K562 (cell line): ENCODE data around the gene MLLT11. TPM values are rescaled to one million over a fixed set of nuclear protein-coding genes. Genes with fewer than 3 reads are reported as not detected.
A peak's percentile ranks its signal among the peaks of the same experiment; 100 is the strongest.

Source experiments
- EHMT2 ChIP-seq: fragments of 450-650 bp; IDR thresholded peaks from 2 replicates; pipeline ENCODE4 v1.6.1; 2018; ENCODE audit warnings: antibody characterized with exemption
- ILK ChIP-seq: fragments of 450-650 bp; IDR thresholded peaks from 2 replicates; pipeline ENCODE4 v1.6.1; 2016; ENCODE audit warnings: missing genetic modification characterization, low read depth, mild to moderate bottlenecking, missing compliant biosample characterization, moderate library complexity, borderline replicate concordance
- MLLT1 ChIP-seq, 2 experiments: fragments of 450-650 bp; IDR thresholded peaks; 2 replicates each; pipeline ENCODE4 v1.6.1; 2016
- RCOR1 ChIP-seq, 2 experiments: IDR thresholded peaks; 2 replicates each; pipeline ENCODE4 v1.6.1; 2012; ENCODE audit warnings: low read depth in 2 of 2, low read length in 2 of 2, borderline replicate concordance in 1 of 2, improper control_type of control experiment in 1 of 2
- RFX1 ChIP-seq: fragments of 450-650 bp; IDR thresholded peaks from 2 replicates; pipeline ENCODE4 v1.6.1; 2016; ENCODE audit warnings: mild to moderate bottlenecking, moderate library complexity
- SMC3 ChIP-seq: conservative IDR thresholded peaks from 2 replicates; pipeline ENCODE4 v1.6.1; 2011; ENCODE audit warnings: low read depth, low read length, improper control_type of control experiment; ENCODE audit not compliant: insufficient read depth
- STAG1 ChIP-seq: sonication (generic); formaldehyde crosslinking; IDR thresholded peaks from 2 replicates; pipeline ENCODE4 v1.5.0; 2020; ENCODE audit warnings: missing genetic modification reagents, borderline replicate concordance
- TAF15 ChIP-seq: fragments of 200-400 bp; formaldehyde crosslinking; IDR thresholded peaks from 2 replicates; pipeline ENCODE4 v1.6.1; 2017; ENCODE audit warnings: mild to moderate bottlenecking, low read depth, low read length, moderate library complexity
- ZBTB8A ChIP-seq: fragments of 450-650 bp; IDR thresholded peaks from 2 replicates; pipeline ENCODE4 v1.6.1; 2018; ENCODE audit warnings: mild to moderate bottlenecking, moderate library complexity; ENCODE audit not compliant: partially characterized antibody
- ZFP30 ChIP-seq: fragments of 250-450 bp; sonication (Bioruptor Pico); IDR thresholded peaks from 2 replicates; pipeline ENCODE4 v1.8.0; 2022; ENCODE audit warnings: moderate library complexity, mild to moderate bottlenecking, inconsistent platforms, borderline replicate concordance
- ZNF140 ChIP-seq: fragments of 250-450 bp; sonication (Bioruptor Pico); IDR thresholded peaks from 2 replicates; pipeline ENCODE4 v1.8.0; 2021; ENCODE audit warnings: moderate library complexity, mild to moderate bottlenecking, inconsistent platforms
- ZNF311 ChIP-seq: fragments of 250-450 bp; sonication (Bioruptor Pico); IDR thresholded peaks from 2 replicates; pipeline ENCODE4 v1.4.0; 2020; ENCODE audit warnings: mild to moderate bottlenecking, moderate library complexity
- ZNF384 ChIP-seq: IDR thresholded peaks from 2 replicates; pipeline ENCODE4 v1.6.1; 2012; ENCODE audit warnings: low read depth, low read length, improper control_type of control experiment
- ZNF79 ChIP-seq: fragments of 250-450 bp; sonication (Bioruptor Pico); IDR thresholded peaks from 2 replicates; pipeline ENCODE4 v1.4.0; 2020; ENCODE audit warnings: low read depth, mild to moderate bottlenecking, moderate library complexity
- ZZZ3 ChIP-seq: fragments of 450-650 bp; IDR thresholded peaks from 2 replicates; pipeline ENCODE4 v1.6.1; 2016; ENCODE audit warnings: antibody characterized with exemption, mild to moderate bottlenecking, moderate library complexity
- polyA plus RNA-seq, 8 experiments: library from polyadenylated mRNA; depleted of rRNA in 4 of 8; stranded (reverse) in 5 of 8; unstranded in 3 of 8; fragments of >200 nt; fragmentation: Nextera tagmentation in 2 of 8; fragmentation: Illumina TruSeq in 1 of 8; extraction: Ambion mirVana in 2 of 8; extraction: Trizol in 1 of 8; gene quantifications; 2 replicates each; pipeline versions ENCODE4 v1.2.1 to v1.2.3, GENCODE V29; 2011 to 2014; ENCODE audit warnings: inconsistent platforms in 1 of 8, missing spikeins in 1 of 8
- total RNA-seq, 7 experiments: library from RNA; depleted of rRNA in 6 of 7; stranded (reverse); fragments of >200 nt in 6 of 7; fragmentation: Illumina TruSeq in 2 of 7; extraction: Trizol in 2 of 7; gene quantifications; 2 replicates each; pipeline versions ENCODE4 v1.2.1 to v1.2.3, GENCODE V29; 2011 to 2021; ENCODE audit warnings: low replicate concordance in 1 of 7
- TF ChIP-seq, protein P1 (sequence below): fragments of 450-650 bp; IDR thresholded peaks from 2 replicates; pipeline ENCODE4 v1.6.1; 2018; ENCODE audit not compliant: partially characterized antibody
- TF ChIP-seq, protein P2 (sequence below): fragments of 250-450 bp; sonication (Bioruptor Pico); IDR thresholded peaks from 2 replicates; pipeline ENCODE4 v1.4.0; 2020; ENCODE audit warnings: mild to moderate bottlenecking, moderate library complexity, borderline replicate concordance
- TF ChIP-seq, protein P3 (sequence below): fragments of 250-450 bp; sonication (Bioruptor Pico); IDR thresholded peaks from 2 replicates; pipeline ENCODE4 v1.8.0; 2022; ENCODE audit warnings: inconsistent platforms

Gene MLLT11
- total and polyA plus RNA-seq, 9 of the 15 experiments (the other 6 are each of a cell fraction or from before 2014, with no cell fraction given): 12.1 to 91.0 (median 22.0) TPM

DNA sequence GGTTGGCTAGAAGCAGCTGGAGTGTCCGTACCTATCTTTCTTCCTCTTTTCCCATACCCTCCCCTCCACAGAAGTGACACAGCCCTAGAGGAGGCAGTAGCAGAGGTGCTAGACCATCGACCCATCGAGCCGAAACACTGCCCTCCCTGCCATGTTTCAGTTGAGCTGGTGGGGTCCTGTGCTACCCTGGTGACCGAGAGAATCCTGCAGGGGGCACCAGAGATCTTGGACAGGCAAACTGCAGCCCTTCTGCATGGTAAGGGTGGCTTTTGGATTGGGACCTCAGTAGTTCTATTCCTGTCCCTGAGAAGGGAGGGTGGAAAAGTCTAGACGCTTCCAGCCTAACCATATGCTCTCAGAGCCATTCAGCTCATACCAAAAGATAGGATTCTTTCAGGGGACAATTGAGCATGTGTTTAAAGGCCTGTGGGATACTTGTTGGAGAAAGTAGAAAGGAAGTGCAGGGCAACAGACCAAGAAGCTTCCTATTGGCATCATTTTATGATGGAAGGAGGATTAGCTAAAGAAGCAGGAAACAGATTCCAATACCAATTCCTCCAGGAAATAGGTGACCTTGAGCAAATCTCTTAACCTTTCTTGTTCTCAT, 35.6 kb upstream of the MLLT11 start (continued):
- TF ChIP-seq ZNF140 (CRISPR knock-in tag): no peak
- peak; percentile 19; the same call in 1 of the 2 replicates for TF ChIP-seq RFX1
- no peak for TF ChIP-seq ZZZ3
- peak; percentile 62 for TF ChIP-seq ZNF384
- no peak for TF ChIP-seq MLLT1 (IDR thresholded peaks at IDR 0.05)
- TF ChIP-seq ZNF79 (CRISPR knock-in tag): no peak
- TF ChIP-seq, protein P1, sequence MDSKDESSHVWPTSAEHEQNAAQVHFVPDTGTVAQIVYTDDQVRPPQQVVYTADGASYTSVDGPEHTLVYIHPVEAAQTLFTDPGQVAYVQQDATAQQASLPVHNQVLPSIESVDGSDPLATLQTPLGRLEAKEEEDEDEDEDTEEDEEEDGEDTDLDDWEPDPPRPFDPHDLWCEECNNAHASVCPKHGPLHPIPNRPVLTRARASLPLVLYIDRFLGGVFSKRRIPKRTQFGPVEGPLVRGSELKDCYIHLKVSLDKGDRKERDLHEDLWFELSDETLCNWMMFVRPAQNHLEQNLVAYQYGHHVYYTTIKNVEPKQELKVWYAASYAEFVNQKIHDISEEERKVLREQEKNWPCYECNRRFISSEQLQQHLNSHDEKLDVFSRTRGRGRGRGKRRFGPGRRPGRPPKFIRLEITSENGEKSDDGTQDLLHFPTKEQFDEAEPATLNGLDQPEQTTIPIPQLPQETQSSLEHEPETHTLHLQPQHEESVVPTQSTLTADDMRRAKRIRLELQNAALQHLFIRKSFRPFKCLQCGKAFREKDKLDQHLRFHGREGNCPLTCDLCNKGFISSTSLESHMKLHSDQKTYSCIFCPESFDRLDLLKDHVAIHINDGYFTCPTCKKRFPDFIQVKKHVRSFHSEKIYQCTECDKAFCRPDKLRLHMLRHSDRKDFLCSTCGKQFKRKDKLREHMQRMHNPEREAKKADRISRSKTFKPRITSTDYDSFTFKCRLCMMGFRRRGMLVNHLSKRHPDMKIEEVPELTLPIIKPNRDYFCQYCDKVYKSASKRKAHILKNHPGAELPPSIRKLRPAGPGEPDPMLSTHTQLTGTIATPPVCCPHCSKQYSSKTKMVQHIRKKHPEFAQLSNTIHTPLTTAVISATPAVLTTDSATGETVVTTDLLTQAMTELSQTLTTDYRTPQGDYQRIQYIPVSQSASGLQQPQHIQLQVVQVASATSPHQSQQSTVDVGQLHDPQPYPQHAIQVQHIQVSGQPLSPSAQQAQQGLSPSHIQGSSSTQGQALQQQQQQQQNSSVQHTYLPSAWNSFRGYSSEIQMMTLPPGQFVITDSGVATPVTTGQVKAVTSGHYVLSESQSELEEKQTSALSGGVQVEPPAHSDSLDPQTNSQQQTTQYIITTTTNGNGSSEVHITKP: no peak
- peak; percentile 66 for TF ChIP-seq EHMT2
- no peak for TF ChIP-seq ZBTB8A
- TF ChIP-seq ILK (tag): no peak
- TF ChIP-seq, protein P2, sequence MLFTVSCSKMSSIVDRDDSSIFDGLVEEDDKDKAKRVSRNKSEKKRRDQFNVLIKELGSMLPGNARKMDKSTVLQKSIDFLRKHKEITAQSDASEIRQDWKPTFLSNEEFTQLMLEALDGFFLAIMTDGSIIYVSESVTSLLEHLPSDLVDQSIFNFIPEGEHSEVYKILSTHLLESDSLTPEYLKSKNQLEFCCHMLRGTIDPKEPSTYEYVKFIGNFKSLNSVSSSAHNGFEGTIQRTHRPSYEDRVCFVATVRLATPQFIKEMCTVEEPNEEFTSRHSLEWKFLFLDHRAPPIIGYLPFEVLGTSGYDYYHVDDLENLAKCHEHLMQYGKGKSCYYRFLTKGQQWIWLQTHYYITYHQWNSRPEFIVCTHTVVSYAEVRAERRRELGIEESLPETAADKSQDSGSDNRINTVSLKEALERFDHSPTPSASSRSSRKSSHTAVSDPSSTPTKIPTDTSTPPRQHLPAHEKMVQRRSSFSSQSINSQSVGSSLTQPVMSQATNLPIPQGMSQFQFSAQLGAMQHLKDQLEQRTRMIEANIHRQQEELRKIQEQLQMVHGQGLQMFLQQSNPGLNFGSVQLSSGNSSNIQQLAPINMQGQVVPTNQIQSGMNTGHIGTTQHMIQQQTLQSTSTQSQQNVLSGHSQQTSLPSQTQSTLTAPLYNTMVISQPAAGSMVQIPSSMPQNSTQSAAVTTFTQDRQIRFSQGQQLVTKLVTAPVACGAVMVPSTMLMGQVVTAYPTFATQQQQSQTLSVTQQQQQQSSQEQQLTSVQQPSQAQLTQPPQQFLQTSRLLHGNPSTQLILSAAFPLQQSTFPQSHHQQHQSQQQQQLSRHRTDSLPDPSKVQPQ: no peak
- TF ChIP-seq ZNF311 (CRISPR knock-in tag): no peak
- TF ChIP-seq RCOR1 (IDR thresholded peaks at IDR 0.05; ENCODE audit: borderline replicate concordance in 1 of 2, low read depth in 2 of 2, low read length in 2 of 2): peak in 1 of 2 experiments; percentile 29; a peak in 1 of 4 replicates
- TF ChIP-seq SMC3: peak; percentile 84
- peak; percentile 52; the same call in 1 of the 2 replicates for TF ChIP-seq STAG1 (CRISPR knock-in tag)
- TF ChIP-seq ZFP30 (CRISPR knock-in tag): no peak
- TF ChIP-seq, protein P3, sequence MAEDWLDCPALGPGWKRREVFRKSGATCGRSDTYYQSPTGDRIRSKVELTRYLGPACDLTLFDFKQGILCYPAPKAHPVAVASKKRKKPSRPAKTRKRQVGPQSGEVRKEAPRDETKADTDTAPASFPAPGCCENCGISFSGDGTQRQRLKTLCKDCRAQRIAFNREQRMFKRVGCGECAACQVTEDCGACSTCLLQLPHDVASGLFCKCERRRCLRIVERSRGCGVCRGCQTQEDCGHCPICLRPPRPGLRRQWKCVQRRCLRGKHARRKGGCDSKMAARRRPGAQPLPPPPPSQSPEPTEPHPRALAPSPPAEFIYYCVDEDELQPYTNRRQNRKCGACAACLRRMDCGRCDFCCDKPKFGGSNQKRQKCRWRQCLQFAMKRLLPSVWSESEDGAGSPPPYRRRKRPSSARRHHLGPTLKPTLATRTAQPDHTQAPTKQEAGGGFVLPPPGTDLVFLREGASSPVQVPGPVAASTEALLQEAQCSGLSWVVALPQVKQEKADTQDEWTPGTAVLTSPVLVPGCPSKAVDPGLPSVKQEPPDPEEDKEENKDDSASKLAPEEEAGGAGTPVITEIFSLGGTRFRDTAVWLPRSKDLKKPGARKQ (CRISPR knock-in tag): no peak
- no peak for TF ChIP-seq TAF15
